ENCODE data around the gene VAMP2.

DNA sequence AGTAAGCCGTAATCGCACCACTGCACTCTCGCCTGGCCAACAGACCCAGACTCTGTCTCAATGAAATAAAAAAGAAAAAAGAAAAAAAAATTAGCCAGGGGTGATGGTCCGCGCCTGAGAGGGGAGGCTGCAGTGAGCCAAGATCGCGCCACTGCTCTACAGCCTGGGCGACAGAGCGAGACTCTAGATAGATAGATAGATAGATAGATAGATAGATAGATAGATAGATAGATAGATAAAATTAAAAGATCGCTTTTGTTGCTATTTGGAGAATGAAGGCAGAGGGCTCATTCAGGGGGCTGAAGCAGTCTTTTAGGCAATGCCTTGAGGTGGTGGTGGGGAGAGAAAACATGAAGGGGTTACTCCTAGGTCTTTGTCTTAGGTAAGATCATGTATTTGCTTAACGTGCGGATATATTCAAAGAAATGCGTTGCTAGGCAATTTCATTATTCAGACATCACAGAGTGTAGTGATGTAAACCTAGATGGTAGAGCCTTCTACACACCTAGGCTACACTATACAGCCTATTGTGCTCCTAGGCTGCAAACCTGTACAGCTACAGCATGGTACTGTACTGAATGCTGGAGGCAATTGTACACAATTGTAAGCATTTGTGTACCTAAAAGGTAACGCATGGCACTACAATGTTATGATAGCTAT lies 34.5 kb downstream of the VAMP2 start:
- TF ChIP-seq, protein P1, sequence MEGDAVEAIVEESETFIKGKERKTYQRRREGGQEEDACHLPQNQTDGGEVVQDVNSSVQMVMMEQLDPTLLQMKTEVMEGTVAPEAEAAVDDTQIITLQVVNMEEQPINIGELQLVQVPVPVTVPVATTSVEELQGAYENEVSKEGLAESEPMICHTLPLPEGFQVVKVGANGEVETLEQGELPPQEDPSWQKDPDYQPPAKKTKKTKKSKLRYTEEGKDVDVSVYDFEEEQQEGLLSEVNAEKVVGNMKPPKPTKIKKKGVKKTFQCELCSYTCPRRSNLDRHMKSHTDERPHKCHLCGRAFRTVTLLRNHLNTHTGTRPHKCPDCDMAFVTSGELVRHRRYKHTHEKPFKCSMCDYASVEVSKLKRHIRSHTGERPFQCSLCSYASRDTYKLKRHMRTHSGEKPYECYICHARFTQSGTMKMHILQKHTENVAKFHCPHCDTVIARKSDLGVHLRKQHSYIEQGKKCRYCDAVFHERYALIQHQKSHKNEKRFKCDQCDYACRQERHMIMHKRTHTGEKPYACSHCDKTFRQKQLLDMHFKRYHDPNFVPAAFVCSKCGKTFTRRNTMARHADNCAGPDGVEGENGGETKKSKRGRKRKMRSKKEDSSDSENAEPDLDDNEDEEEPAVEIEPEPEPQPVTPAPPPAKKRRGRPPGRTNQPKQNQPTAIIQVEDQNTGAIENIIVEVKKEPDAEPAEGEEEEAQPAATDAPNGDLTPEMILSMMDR (IDR thresholded peaks at IDR 0.05), result no peak
- no peak for TF ChIP-seq EP300 (IDR thresholded peaks at IDR 0.05)

Measured in ovary (tissue), 3 donors.